MM.1S (cell line): ENCODE results near the gene RPTOR.

Source experiments
- CTCF ChIP-seq: fragments of 300-600 bp; sonication (generic); IDR thresholded peaks from 2 replicates; pipeline ENCODE4 v1.5.1; 2016; ENCODE audit warnings: antibody characterized with exemption, low read length, mixed read lengths
- EZH2 ChIP-seq: fragments of 300-600 bp; sonication (generic); optimal IDR thresholded peaks from 2 replicates; pipeline ENCODE3; 2017; ENCODE audit warnings: low read depth, mild to moderate bottlenecking, antibody characterized with exemption, low read length, mixed read lengths

- no peak for TF ChIP-seq CTCF
- no peak for TF ChIP-seq EZH2
These were observed 45.1 kb upstream of the RPTOR start for GRCh38 chr17:80499560-80499959.
